Measurements from ENCODE around the gene MYH6. TPM values are rescaled to one million over a fixed set of nuclear protein-coding genes. Genes with fewer than 3 reads are reported as not detected.
"Not testable (repeated sequence)": the region's sequence is repeated elsewhere in the genome, so short reads cannot be mapped to it uniquely, and the experiment has no call there.

The MYH6 gene
- total RNA-seq, 1 experiment from 2014 or later = not detected

- CTCF ChIA-PET = interaction anchor here (1.2 kb wide), 1 partner anchor 21 kb away, joined by 3 read pairs; no protein-coding TSS in a partner anchor
- Histone ChIP-seq H3K27me3 (ENCODE audit: control insufficient read depth, insufficient read depth, low read length) (no peaks in the 10 kb centered on the region; the same call in 1 of the 2 replicates), H3K9me3 (ENCODE audit: control insufficient read depth, insufficient read depth, low read depth, low read length) (no peaks in the 10 kb centered on the region), H3K27ac (ENCODE audit: low read length) (no peak overlapping the region), H3K4me1 (ENCODE audit: control insufficient read depth, insufficient read depth, low read length) (no peaks in the 10 kb centered on the region), H3K36me3 (ENCODE audit: control insufficient read depth, insufficient read depth, low read length) (no peaks in the 10 kb centered on the region), H3K4me3 (ENCODE audit: low read depth in 2 of 2, low read length in 2 of 2) (no peak overlapping the region)
- in situ Hi-C loops (cut with HindIII; ENCODE audit: low pct_unique_long_range_greater_than_20kb, low sequenced_read_pairs) = no loop called here
- DNase-seq (ENCODE audit: low read depth, low spot score) (no peak), ATAC-seq (no peak)
- no peak for TF ChIP-seq TCF7L2 (IDR thresholded peaks at IDR 0.05; ENCODE audit: low read depth, low read length)
- no peak for TF ChIP-seq POLR2AphosphoS5 (IDR thresholded peaks at IDR 0.05; ENCODE audit: low read depth, low read length)
- no peak for TF ChIP-seq SIN3A (IDR thresholded peaks at IDR 0.05; ENCODE audit: borderline replicate concordance, insufficient read depth, low read depth, low read length)
- TF ChIP-seq REST (IDR thresholded peaks at IDR 0.05; ENCODE audit: insufficient read depth in 1 of 2, low read depth in 2 of 2, low read length in 1 of 2) = no peak
- BruUV-seq (replicated peaks) = no TSS peak
- POLR2A ChIA-PET = no interaction called here
- intact Hi-C loops (cut with micrococcal nuclease; ENCODE audit: unreplicated experiment) = no loop called here
Observed at GRCh38 chr14:23401291-23401690, 6.8 kb downstream of the MYH6 start.

GRCh38 chr14:23400496-23401149 is 7.5 kb downstream of the MYH6 start:
- DNase-seq (ENCODE audit: low read depth, low spot score); H3K27me3 ChIP-seq (ENCODE audit: control insufficient read depth, insufficient read depth, low read length); intact Hi-C loops (cut with micrococcal nuclease; ENCODE audit: unreplicated experiment); H3K36me3 ChIP-seq (ENCODE audit: control insufficient read depth, insufficient read depth, low read length); H3K4me3 ChIP-seq (ENCODE audit: low read depth in 2 of 2, low read length in 2 of 2); H3K4me1 ChIP-seq (ENCODE audit: control insufficient read depth, insufficient read depth, low read length); POLR2A ChIA-PET; ATAC-seq; BruUV-seq (replicated peaks); in situ Hi-C loops (cut with HindIII; ENCODE audit: low pct_unique_long_range_greater_than_20kb, low sequenced_read_pairs); CTCF ChIA-PET; H3K9me3 ChIP-seq (ENCODE audit: control insufficient read depth, insufficient read depth, low read depth, low read length); H3K27ac ChIP-seq (ENCODE audit: low read length): not testable (repeated sequence)

GRCh38 chr14:23399591-23399990 is 8.5 kb downstream of the MYH6 start:
- in situ Hi-C loops (cut with HindIII; ENCODE audit: low pct_unique_long_range_greater_than_20kb, low sequenced_read_pairs) = no loop called here
- Histone ChIP-seq H3K27ac (ENCODE audit: low read length) (no peak overlapping the region), H3K27me3 (ENCODE audit: control insufficient read depth, insufficient read depth, low read length) (no peaks in the 10 kb centered on the region; the same call in 1 of the 2 replicates), H3K36me3 (ENCODE audit: control insufficient read depth, insufficient read depth, low read length) (no peaks in the 10 kb centered on the region), H3K4me3 (ENCODE audit: low read depth in 2 of 2, low read length in 2 of 2) (no peak overlapping the region), H3K4me1 (ENCODE audit: control insufficient read depth, insufficient read depth, low read length) (no peaks in the 10 kb centered on the region), H3K9me3 (ENCODE audit: control insufficient read depth, insufficient read depth, low read depth, low read length) (no peaks in the 10 kb centered on the region)
- no TSS peak for BruUV-seq (replicated peaks)
- no peak for ATAC-seq
- intact Hi-C loops (cut with micrococcal nuclease; ENCODE audit: unreplicated experiment) = no loop called here
- ChIA-PET CTCF (no interaction called here), POLR2A (no interaction called here)
- no peak for DNase-seq (ENCODE audit: low read depth, low spot score)
- TF ChIP-seq TCF7L2 (IDR thresholded peaks at IDR 0.05; ENCODE audit: low read depth, low read length) (no peak), CTCF (IDR thresholded peaks at IDR 0.05) (no peak), POLR2AphosphoS5 (IDR thresholded peaks at IDR 0.05; ENCODE audit: low read depth, low read length) (no peak), SIN3A (IDR thresholded peaks at IDR 0.05; ENCODE audit: borderline replicate concordance, insufficient read depth, low read depth, low read length) (no peak), REST (IDR thresholded peaks at IDR 0.05; ENCODE audit: insufficient read depth in 1 of 2, low read depth in 2 of 2, low read length in 1 of 2) (no peak)
